SU-DHL-6 (cell line): ENCODE data around the gene KCNJ8.

Experiments
- H2AFZ ChIP-seq: fragments of 200-600 bp; sonication (generic); 2 replicates; pipeline ENCODE4 v1.6.1; 2014; ENCODE audit warnings: low read depth, mild to moderate bottlenecking, moderate library complexity, mixed read lengths, antibody characterized with exemption, low read length; ENCODE audit not compliant: severe bottlenecking
- H3F3A ChIP-seq: fragments of 200-600 bp; shearing (Covaris generic); 2 replicates; pipeline ENCODE4 v1.6.0; 2016; ENCODE audit warnings: antibody characterized with exemption, mild to moderate bottlenecking; ENCODE audit not compliant: insufficient read depth
- H3K27ac ChIP-seq: fragments of 200-600 bp; sonication (generic); 2 replicates; pipeline ENCODE4 v1.5.1; 2016; ENCODE audit warnings: low read depth, mild to moderate bottlenecking, low read length, moderate library complexity, mixed read lengths
- H3K27me3 ChIP-seq: fragments of 200-600 bp; sonication (generic), shearing (Covaris generic); 2 replicates; pipeline ENCODE4 v1.6.0; 2014; ENCODE audit warnings: mild to moderate bottlenecking, low read length
- H3K36me3 ChIP-seq: fragments of 200-600 bp; sonication (generic); 2 replicates; pipeline ENCODE4 v1.6.1; 2014; ENCODE audit warnings: mild to moderate bottlenecking, low read length, mixed read lengths
- H3K4me2 ChIP-seq: fragments of 300-600, 200-600 bp; shearing (Covaris generic), sonication (generic); 2 replicates; pipeline ENCODE4 v1.6.0; 2014; ENCODE audit warnings: low read length, low read depth, mild to moderate bottlenecking; ENCODE audit not compliant: poor library complexity, severe bottlenecking
- H3K4me3 ChIP-seq: fragments of 200-600 bp; sonication (generic); 2 replicates; pipeline ENCODE4 v1.5.1; 2014; ENCODE audit warnings: antibody characterized with exemption, low read length, mild to moderate bottlenecking, mixed read lengths; ENCODE audit not compliant: insufficient read depth, poor library complexity, severe bottlenecking
- H3K79me2 ChIP-seq: fragments of 200-600 bp; sonication (generic); 2 replicates; pipeline ENCODE4 v1.6.1; 2014; ENCODE audit warnings: mild to moderate bottlenecking, low read length, moderate library complexity; ENCODE audit not compliant: insufficient read depth
- H3K9ac ChIP-seq: fragments of 200-600 bp; sonication (generic); 2 replicates; pipeline ENCODE4 v1.7.0; 2014; ENCODE audit warnings: mild to moderate bottlenecking, low read length
- H3K9me2 ChIP-seq: fragments of 200-600 bp; sonication (generic); replicated peaks from 2 replicates; pipeline ENCODE4 v1.6.1; 2014; ENCODE audit warnings: low read length; ENCODE audit not compliant: insufficient read depth
- H3K9me3 ChIP-seq: fragments of 200-600 bp; sonication (generic); 2 replicates; pipeline ENCODE4 v1.6.1; 2014; ENCODE audit warnings: low read length, mixed read lengths; ENCODE audit not compliant: insufficient read depth
- H4K20me1 ChIP-seq: fragments of 200-600 bp; sonication (generic); 2 replicates; pipeline ENCODE4 v1.6.1; 2014; ENCODE audit warnings: low read depth, mild to moderate bottlenecking, antibody characterized with exemption, low read length, moderate library complexity, mixed read lengths
- EZH2phosphoT487 ChIP-seq: fragments of 200-600 bp; sonication (generic), shearing (Covaris generic); conservative IDR thresholded peaks from 2 replicates; pipeline ENCODE4 v1.6.1; 2018; ENCODE audit warnings: mild to moderate bottlenecking, antibody characterized with exemption, low read length, moderate library complexity, mixed read lengths
- TF ChIP-seq, protein P1 (sequence below): fragments of 200-600 bp; sonication (generic); IDR thresholded peaks from one replicate; pipeline ENCODE4 v1.5.1; 2017; ENCODE audit warnings: antibody characterized with exemption, mild to moderate bottlenecking, low read length, moderate library complexity; ENCODE audit not compliant: insufficient read depth, poor library complexity, severe bottlenecking

KCNJ8 gene

DNA sequence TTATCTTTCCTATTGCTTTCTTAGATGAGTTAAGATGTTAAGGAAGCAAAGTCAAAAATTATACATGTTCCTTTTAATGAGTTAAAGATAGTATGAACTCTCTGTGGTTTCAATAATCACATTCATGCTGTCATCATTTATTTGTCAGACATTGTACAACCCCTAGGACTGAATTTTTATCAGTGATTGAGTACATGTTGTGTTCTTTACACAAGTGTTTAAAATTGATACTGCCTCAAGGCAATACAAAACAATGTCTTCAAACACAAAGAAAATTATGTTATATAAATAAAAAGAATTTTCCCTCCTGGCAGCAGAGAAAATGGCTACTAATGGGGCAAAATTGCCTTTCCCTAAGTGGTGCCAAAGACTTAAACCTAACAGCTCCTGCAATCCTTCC lies 34.6 kb upstream of the KCNJ8 start:
- TF ChIP-seq EZH2phosphoT487: no peak
- TF ChIP-seq, protein P1, sequence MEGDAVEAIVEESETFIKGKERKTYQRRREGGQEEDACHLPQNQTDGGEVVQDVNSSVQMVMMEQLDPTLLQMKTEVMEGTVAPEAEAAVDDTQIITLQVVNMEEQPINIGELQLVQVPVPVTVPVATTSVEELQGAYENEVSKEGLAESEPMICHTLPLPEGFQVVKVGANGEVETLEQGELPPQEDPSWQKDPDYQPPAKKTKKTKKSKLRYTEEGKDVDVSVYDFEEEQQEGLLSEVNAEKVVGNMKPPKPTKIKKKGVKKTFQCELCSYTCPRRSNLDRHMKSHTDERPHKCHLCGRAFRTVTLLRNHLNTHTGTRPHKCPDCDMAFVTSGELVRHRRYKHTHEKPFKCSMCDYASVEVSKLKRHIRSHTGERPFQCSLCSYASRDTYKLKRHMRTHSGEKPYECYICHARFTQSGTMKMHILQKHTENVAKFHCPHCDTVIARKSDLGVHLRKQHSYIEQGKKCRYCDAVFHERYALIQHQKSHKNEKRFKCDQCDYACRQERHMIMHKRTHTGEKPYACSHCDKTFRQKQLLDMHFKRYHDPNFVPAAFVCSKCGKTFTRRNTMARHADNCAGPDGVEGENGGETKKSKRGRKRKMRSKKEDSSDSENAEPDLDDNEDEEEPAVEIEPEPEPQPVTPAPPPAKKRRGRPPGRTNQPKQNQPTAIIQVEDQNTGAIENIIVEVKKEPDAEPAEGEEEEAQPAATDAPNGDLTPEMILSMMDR: no peak
- Histone ChIP-seq H4K20me1 (no peaks in the 10 kb centered on the region), H2AFZ (no peak overlapping the region), H3K9me3 (no peaks in the 10 kb centered on the region), H3K4me2 (no peak overlapping the region), H3K9me2 (no peaks in the 10 kb centered on the region), H3K36me3 (no peaks in the 10 kb centered on the region), H3K27ac (no peak overlapping the region), H3F3A (no peaks in the 10 kb centered on the region), H3K9ac (no peak overlapping the region), H3K27me3 (no peaks in the 10 kb centered on the region), H3K79me2 (no peaks in the 10 kb centered on the region), H3K4me3 (no peak overlapping the region)

DNA sequence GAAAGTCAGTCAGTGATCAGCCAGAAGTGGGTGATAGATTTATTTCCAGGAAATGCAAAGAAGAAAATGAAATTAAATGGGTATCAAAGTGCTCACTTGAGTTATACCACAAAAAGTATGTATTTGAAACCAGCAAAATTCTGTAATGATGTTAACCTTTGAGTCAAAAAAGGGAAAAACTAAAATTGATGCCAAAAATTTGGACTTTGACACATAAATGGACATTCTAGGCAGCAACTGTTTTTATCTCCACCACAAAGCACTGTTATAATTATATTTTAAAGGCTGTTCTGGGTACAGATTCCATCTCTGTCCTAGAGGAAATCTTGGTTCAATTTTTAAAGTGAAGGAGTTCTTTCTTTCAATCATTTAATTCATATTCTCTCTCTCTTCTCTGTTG lies 31.7 kb upstream of the KCNJ8 start:
- H3K9me3 ChIP-seq: no peaks in the 10 kb centered on the region
- no peaks in the 10 kb centered on the region for H4K20me1 ChIP-seq
- no peaks in the 10 kb centered on the region for H3K79me2 ChIP-seq
- H2AFZ ChIP-seq: no peak overlapping the region
- H3K4me2 ChIP-seq: no peak overlapping the region
- TF ChIP-seq, protein P1: no peak
- no peak for TF ChIP-seq EZH2phosphoT487
- no peaks in the 10 kb centered on the region for H3K27me3 ChIP-seq
- no peak overlapping the region for H3K27ac ChIP-seq
- H3K9ac ChIP-seq: no peak overlapping the region
- no peaks in the 10 kb centered on the region for H3K9me2 ChIP-seq
- no peaks in the 10 kb centered on the region for H3F3A ChIP-seq
- H3K4me3 ChIP-seq: no peak overlapping the region
- H3K36me3 ChIP-seq: no peaks in the 10 kb centered on the region

- Histone ChIP-seq H3K27ac (no peak overlapping the region), H2AFZ (no peak overlapping the region), H3K9me3 (no peaks in the 10 kb centered on the region), H3K4me3 (no peak overlapping the region), H4K20me1 (no peaks in the 10 kb centered on the region), H3K4me2 (no peak overlapping the region), H3K36me3 (no peaks in the 10 kb centered on the region), H3K27me3 (no peaks in the 10 kb centered on the region), H3K9ac (no peak overlapping the region), H3K9me2 (no peaks in the 10 kb centered on the region), H3F3A (no peaks in the 10 kb centered on the region), H3K79me2 (no peaks in the 10 kb centered on the region)
- TF ChIP-seq, protein P1: no peak
- no peak for TF ChIP-seq EZH2phosphoT487
Measured at GRCh38 chr12:21801522-21802288, 27.2 kb upstream of the KCNJ8 start.
